Central memory CD8-positive, alpha-beta T cell (primary cell): ENCODE measurements around the gene EFHD1.
A peak's percentile ranks its signal among the peaks of the same experiment; 100 is the strongest.

Experiments
- ATAC-seq: fragments of 150-1000 bp; cut with Tn5 transposase; replicated peaks from 2 replicates; pipeline ENCODE4 v1.10.0; 2022; ENCODE audit warnings: mild to moderate bottlenecking, moderate FRiP score, moderate number of reproducible peaks; ENCODE audit not compliant: poor library complexity, severe bottlenecking; ENCODE audit errors: extremely low read depth
- DNase-seq, 2 donors: peaks; one replicate each; pipeline ENCODE4 v3.0.0; 2021; ENCODE audit warnings: low spot score in 2 of 2
- H3K27ac Mint-ChIP-seq: one replicate; pipeline ENCODE4 v1.8.0; 2022; ENCODE audit warnings: low read depth, mild to moderate bottlenecking, moderate library complexity, mixed read lengths
- H3K27me3 Mint-ChIP-seq: one replicate; pipeline ENCODE4 v1.8.0; 2022; ENCODE audit warnings: mixed read lengths
- H3K36me3 Mint-ChIP-seq: one replicate; pipeline ENCODE4 v1.8.0; 2022; ENCODE audit warnings: mild to moderate bottlenecking, moderate library complexity, mixed read lengths; ENCODE audit not compliant: insufficient read depth
- H3K4me1 Mint-ChIP-seq: one replicate; pipeline ENCODE4 v1.8.0; 2022; ENCODE audit warnings: mixed read lengths
- H3K4me3 Mint-ChIP-seq: one replicate; pipeline ENCODE4 v1.8.0; 2022; ENCODE audit warnings: mild to moderate bottlenecking, moderate library complexity, mixed read lengths
- H3K9me3 Mint-ChIP-seq: one replicate; pipeline ENCODE4 v1.8.0; 2022; ENCODE audit warnings: mixed read lengths

The EFHD1 gene, protein sequence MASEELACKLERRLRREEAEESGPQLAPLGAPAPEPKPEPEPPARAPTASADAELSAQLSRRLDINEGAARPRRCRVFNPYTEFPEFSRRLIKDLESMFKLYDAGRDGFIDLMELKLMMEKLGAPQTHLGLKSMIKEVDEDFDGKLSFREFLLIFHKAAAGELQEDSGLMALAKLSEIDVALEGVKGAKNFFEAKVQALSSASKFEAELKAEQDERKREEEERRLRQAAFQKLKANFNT

DNA sequence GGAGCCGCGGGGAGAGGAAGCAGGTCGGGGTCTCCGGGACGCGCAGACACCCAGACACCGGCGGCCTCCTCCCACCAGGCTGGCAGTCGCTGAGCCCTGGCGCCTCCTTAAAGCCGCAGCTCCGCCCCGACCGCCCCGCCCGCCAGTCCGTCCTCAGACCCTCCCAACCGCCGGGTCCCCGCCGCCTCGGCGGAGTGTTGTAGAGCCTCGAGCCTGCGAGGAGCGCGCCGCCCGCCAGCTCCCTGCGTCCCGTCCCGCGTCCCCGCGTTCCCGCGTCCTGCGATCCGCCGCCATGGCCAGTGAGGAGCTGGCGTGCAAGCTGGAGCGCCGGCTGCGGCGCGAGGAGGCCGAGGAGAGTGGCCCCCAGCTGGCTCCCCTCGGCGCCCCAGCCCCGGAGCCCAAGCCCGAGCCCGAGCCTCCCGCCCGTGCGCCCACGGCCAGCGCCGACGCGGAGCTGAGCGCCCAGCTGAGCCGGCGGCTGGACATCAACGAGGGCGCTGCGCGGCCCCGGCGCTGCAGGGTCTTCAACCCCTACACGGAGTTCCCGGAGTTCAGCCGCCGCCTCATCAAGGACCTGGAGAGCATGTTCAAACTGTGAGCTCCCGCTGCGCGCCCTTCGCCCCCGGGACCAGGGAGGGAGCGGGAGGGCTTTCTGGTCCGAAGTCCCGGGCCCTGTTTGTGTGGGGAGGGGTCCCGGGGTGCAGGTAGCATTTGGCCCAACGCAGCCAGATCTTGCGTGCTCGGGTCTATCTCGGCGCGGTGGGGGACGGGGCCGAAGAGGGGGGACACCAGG lies at the start of gene EFHD1:
EFHD1 (plus strand) TSS at position 192 of the 793 bp plus-strand sequence; CDS start at position 293, 101 bp downstream.
- ATAC-seq (peak; percentile 52), DNase-seq (peak; percentile 14 to 18)
- no peaks in the 10 kb centered on the region for H3K9me3 Mint-ChIP-seq
- H3K4me3 Mint-ChIP-seq: peak within 1 kb of the TSS; percentile 50
- H3K27ac Mint-ChIP-seq: no peak within 1 kb of the TSS
- peaks cover 7% of the 10 kb centered on the region for H3K4me1 Mint-ChIP-seq
- H3K36me3 Mint-ChIP-seq: no peaks in the 10 kb centered on the region
- peaks cover 68% of the 10 kb centered on the region for H3K27me3 Mint-ChIP-seq

DNA sequence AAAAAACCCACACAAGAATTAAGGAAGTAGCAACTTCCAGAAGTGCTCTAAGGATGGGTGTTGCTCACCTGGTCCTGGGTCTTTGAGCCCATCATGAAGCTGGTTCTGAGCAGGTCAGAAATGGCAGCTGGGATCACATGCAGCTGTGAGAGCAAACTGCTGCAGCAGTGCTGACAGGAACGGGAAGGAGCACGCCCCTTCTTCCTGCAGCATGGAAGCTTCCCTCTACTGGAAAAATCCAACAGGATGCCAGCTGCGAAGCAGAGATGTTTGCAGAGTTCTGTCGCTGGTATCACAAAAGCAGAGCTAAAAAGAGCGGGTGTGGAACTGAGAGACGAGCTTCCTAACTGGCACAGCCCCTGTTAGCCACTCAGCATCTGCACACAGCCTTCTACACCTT lies 49.2 kb upstream of the EFHD1 start:
- H3K27ac Mint-ChIP-seq: no peak overlapping the region
- DNase-seq (no peak), ATAC-seq (no peak)
- no peaks in the 10 kb centered on the region for H3K9me3 Mint-ChIP-seq
- H3K27me3 Mint-ChIP-seq: no peaks in the 10 kb centered on the region
- peaks cover 10% of the 10 kb centered on the region for H3K36me3 Mint-ChIP-seq
- H3K4me1 Mint-ChIP-seq: no peaks in the 10 kb centered on the region
- no peak overlapping the region for H3K4me3 Mint-ChIP-seq

DNA sequence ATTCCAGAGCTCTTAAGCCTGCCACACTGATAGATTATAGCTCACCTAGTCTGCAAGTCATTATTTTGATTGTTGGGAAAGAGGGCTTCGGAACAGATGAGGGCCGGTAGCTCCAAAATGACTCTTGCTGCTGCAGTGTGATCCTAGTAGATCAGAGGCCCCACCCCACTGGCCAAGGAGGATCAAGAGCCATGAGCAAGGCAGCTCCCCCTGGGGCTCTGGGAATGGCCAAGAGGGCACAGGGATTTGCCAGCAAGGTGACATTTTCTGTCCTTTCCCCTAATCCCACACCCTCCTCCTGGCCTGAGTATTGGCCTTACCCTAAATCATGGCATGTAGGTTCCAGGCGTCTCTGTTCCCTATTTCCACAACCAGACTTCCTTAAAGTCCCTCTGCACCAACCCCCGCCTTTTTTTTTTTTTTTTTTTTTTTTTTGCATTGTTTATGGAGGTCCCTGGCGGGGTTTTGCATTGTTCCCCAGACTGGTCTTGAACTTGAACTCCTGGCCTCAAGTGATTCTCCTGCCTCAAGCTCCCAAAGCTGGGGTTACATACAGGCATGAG lies 46.4 kb upstream of the EFHD1 start:
- DNase-seq (no peak), ATAC-seq (no peak)
- Mint-ChIP-seq H3K36me3 (peaks cover 4% of the 10 kb centered on the region), H3K4me1 (no peaks in the 10 kb centered on the region), H3K27ac (no peak overlapping the region), H3K9me3 (no peaks in the 10 kb centered on the region), H3K4me3 (no peak overlapping the region), H3K27me3 (no peaks in the 10 kb centered on the region)

DNA sequence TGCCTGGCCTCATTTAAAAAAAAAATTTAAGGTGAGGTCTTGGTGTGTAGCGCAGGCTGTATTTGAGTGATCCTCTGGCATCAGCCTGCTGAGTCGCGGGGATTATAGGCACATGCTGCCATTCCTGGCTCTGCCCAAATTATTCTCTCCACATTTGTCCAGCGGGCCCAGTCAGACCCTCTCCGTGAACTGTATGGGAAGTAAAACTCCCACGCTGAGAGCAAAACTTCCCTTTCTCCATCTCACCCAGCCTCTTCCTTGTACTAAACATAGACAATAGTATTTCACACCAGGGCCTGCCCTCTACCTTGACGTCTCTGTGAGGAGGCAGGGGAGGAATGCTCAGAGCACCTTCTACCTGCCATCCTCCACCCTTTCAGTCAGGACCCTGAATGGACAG lies 45.9 kb upstream of the EFHD1 start:
- Mint-ChIP-seq H3K27me3 (no peaks in the 10 kb centered on the region), H3K4me3 (no peak overlapping the region), H3K36me3 (no peaks in the 10 kb centered on the region), H3K27ac (no peak overlapping the region), H3K9me3 (no peaks in the 10 kb centered on the region), H3K4me1 (no peaks in the 10 kb centered on the region)
- DNase-seq (no peak), ATAC-seq (no peak)

DNA sequence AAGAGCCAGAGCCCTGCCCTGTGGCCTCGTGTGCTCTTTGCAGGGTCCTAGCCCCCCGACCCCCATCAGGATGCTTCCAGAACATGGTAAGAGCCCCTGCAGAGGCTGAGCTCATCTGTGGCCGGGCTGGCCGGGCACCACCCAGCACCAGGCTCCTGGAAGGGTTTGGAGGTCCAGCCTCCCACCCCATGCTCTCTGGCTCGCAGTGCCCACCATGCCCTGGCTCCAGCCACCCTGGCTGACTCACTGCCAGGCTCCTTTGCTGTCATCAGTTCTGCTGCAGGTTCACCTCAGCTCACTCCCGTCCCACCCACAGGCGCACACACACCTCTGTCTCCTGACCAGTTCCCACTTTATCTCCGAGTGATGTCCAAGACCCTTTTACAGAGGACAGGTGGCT lies 45.4 kb upstream of the EFHD1 start:
- ATAC-seq: no peak
- H3K4me1 Mint-ChIP-seq: no peaks in the 10 kb centered on the region
- H3K27ac Mint-ChIP-seq: no peak overlapping the region
- no peaks in the 10 kb centered on the region for H3K9me3 Mint-ChIP-seq
- no peaks in the 10 kb centered on the region for H3K27me3 Mint-ChIP-seq
- H3K4me3 Mint-ChIP-seq: no peak overlapping the region
- no peaks in the 10 kb centered on the region for H3K36me3 Mint-ChIP-seq
- DNase-seq: no peak

DNA sequence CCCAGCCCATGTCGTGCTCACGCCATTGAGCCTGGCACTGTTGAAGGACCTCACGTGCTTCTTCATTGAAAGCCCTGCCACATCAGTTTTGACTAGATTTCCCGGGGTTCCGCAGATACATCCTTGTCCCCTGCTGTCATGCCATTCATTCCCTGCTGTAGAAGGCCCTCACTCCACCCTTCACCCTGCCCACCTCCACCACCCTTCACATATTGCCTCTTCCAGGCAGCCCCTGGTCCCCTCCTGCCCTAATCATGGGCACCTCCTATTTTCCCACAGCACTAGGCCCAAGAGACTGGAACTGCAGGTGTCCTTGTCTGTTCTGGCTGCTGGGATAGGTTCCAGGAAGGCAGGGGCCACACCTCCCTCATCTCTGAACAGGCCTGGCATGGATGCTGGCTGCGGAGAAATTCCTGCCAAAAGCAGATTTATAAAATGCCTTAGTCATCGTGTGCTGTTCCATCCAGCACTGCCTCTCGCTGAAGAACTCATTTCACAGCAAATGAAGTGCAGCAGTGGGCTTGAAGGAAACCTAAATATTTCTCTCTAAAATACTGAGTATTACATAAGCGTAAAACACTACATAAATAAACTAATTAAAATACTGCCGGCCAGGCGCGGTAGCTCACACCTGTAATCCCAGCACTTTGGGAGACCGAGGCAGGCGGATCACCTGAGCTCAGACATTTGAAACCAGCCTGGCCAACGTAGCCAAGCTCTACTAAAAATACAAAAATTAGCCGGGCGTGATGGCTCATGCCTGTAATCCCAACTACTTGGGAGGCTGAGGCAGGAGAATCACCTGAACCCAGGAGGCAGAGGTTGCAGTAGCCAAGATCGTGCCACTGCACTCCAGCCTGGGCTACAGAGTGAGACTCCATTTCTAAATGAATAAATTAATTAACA lies 44.5 kb upstream of the EFHD1 start:
- ATAC-seq (no peak), DNase-seq (no peak)
- Mint-ChIP-seq H3K27ac (no peak overlapping the region), H3K4me3 (no peak overlapping the region), H3K9me3 (no peaks in the 10 kb centered on the region), H3K36me3 (no peaks in the 10 kb centered on the region), H3K4me1 (no peaks in the 10 kb centered on the region), H3K27me3 (no peaks in the 10 kb centered on the region)

DNA sequence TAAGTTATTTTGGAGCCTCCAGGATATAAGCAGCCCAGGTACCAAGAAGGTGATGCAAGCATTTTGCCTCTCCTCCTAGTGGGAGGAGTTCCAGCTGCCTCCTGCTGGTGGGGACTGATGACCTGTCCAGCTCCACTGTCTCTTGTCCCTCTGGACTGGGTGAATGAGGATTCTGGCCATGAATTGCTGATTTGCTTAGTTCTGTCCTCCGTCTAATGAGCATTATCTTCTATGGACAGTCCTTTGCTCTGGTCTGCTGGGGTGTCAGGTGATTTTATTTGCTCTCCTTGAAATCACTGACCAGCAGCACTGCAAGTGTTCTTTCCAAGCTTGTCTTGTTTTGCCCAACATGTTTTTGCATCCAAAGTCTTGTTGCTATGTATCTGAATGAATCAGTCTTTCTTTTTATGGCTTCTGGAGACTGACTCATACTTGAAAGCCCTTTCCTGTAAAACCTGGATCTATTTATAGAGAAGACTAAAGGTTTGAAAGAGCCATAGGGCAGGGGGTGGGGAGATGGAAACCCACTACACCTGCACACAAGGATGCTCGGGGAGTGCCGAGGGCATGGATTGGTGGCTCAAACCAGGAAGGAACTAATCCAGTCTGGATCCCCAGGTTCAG lies 40.5 kb upstream of the EFHD1 start:
- no peaks in the 10 kb centered on the region for H3K36me3 Mint-ChIP-seq
- no peak for ATAC-seq
- H3K4me3 Mint-ChIP-seq: no peak overlapping the region
- no peaks in the 10 kb centered on the region for H3K27me3 Mint-ChIP-seq
- no peaks in the 10 kb centered on the region for H3K9me3 Mint-ChIP-seq
- no peaks in the 10 kb centered on the region for H3K4me1 Mint-ChIP-seq
- no peak overlapping the region for H3K27ac Mint-ChIP-seq
- DNase-seq: no peak

DNA sequence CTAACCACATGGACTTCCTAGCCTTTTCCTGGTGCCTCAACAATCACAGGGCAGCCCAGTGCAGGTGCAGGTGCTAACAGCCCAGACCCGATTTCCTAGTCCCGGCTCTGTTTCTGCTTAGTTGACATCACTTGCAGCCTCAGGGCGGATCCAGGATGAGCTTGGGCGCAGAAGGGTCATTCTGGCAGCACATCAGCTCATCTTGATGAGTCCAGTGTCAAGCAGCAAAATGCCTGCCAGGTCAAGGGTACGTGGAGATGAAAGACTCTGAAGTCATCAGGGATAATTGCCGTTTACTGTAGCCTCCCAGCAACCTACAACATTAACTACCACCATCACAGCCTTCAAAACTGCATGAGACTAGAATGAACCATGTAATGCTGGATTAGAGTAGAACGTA lies 39.4 kb upstream of the EFHD1 start:
- H3K27me3 Mint-ChIP-seq: no peaks in the 10 kb centered on the region
- no peaks in the 10 kb centered on the region for H3K4me1 Mint-ChIP-seq
- H3K9me3 Mint-ChIP-seq: no peaks in the 10 kb centered on the region
- ATAC-seq: no peak
- no peak overlapping the region for H3K27ac Mint-ChIP-seq
- no peak overlapping the region for H3K4me3 Mint-ChIP-seq
- DNase-seq: no peak
- H3K36me3 Mint-ChIP-seq: no peaks in the 10 kb centered on the region

DNA sequence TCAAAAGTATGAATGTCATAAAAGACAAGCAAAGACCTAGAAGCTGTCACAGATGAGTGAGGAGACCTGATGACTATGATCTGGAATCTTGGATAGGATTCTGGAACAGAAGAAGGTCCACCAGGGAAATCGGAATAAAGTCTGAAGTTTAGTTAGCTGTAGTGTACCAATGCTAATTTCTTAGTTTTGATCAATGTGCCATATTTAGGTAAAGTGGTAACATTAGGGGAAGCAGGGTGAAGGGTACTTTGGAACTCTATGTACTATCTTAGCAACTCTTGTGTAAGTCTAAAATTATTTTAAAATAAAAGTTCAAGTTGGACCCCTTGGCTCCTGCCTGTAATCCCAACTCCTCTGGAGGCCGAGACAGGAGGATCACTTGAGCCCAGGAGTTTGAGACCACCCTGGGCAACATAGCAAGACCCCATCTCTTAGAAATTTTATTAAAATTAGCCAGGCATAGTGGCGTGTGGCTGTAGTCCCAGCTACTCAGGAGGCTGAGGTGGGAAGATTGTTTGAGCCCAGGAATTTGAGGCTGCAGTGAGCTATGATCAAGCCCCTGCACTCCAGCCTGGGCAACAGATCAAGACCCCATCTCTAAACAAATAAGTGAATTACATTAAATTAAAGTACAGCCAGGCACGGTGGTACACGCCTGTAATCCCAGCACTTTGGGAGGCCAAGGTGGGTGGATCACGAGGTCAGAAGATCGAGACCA lies 35.9 kb upstream of the EFHD1 start:
- Mint-ChIP-seq H3K9me3 (no peaks in the 10 kb centered on the region), H3K4me3 (no peak overlapping the region), H3K36me3 (peaks cover 2% of the 10 kb centered on the region), H3K4me1 (no peaks in the 10 kb centered on the region), H3K27me3 (peaks cover 8% of the 10 kb centered on the region), H3K27ac (no peak overlapping the region)
- ATAC-seq: no peak
- no peak for DNase-seq

DNA sequence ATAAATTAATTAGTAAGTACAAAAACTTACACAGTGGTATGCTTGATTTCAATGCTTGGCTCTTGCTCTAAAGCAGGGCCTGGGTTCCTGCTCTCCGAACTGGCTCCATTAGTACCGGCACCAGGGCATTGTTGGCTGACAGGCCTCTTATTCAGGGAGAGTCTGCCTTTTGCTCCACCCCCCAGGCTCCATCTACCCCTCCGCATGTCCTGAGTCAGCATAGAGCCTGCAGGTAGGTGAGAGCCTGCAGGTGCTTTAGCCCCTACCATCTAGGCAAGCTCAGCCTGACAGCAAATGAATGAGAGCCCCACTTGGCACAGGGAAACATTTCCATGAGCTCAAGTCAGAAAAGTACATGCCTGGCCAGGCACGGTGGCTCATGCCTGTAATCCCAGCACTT lies 35.1 kb upstream of the EFHD1 start:
- no peak for ATAC-seq
- H3K27ac Mint-ChIP-seq: no peak overlapping the region
- H3K9me3 Mint-ChIP-seq: no peaks in the 10 kb centered on the region
- H3K4me1 Mint-ChIP-seq: no peaks in the 10 kb centered on the region
- H3K36me3 Mint-ChIP-seq: peaks cover 2% of the 10 kb centered on the region
- DNase-seq: no peak
- no peak overlapping the region for H3K4me3 Mint-ChIP-seq
- H3K27me3 Mint-ChIP-seq: peaks cover 11% of the 10 kb centered on the region

DNA sequence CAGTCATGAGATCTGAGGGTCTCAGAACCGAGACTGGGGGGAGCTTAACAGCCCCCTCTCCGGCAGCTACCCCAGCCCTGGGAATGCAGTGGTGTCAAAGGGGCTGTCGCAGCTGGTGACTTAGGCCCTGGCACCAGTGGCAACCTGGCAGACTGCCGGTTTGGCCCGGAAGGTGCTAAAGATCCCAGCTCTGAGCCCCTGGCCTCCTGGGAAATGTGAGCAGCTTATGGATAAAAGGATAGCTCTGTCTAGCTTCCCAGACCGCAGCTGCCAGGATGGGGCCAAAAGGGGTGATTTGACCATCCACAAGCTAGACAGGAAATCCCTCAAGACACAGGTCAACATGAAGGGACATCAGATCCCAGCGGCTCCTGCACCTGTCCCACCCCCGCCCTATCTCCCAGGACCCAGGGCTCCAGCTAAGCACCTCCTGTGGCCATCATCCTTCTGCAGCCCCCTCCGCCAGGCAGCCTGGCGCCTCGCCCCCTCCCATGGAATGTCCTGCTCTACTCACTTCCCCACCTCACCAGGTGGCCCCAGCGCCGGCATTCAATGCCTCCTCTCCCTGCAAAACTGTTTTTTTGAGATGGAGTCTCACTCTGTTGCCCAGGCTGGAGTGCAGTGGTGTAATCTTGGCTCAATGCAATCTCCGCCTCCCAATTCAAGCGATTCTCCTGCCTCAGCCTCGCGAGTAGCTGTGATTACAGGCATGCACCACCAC lies 33.2 kb upstream of the EFHD1 start:
- Mint-ChIP-seq H3K4me3 (no peak overlapping the region), H3K27me3 (peaks cover 26% of the 10 kb centered on the region), H3K9me3 (no peaks in the 10 kb centered on the region), H3K27ac (no peak overlapping the region), H3K4me1 (no peaks in the 10 kb centered on the region), H3K36me3 (peaks cover 2% of the 10 kb centered on the region)
- DNase-seq: no peak
- no peak for ATAC-seq
